ENCODE data around the gene SOX18. TPM values are rescaled to one million over a fixed set of nuclear protein-coding genes. Genes with fewer than 3 reads are reported as not detected.
A peak's percentile ranks its signal among the peaks of the same experiment; 100 is the strongest.

The SOX18 gene
- total and polyA plus RNA-seq, 2 donors: 0.66 to 17.2 TPM

DNA sequence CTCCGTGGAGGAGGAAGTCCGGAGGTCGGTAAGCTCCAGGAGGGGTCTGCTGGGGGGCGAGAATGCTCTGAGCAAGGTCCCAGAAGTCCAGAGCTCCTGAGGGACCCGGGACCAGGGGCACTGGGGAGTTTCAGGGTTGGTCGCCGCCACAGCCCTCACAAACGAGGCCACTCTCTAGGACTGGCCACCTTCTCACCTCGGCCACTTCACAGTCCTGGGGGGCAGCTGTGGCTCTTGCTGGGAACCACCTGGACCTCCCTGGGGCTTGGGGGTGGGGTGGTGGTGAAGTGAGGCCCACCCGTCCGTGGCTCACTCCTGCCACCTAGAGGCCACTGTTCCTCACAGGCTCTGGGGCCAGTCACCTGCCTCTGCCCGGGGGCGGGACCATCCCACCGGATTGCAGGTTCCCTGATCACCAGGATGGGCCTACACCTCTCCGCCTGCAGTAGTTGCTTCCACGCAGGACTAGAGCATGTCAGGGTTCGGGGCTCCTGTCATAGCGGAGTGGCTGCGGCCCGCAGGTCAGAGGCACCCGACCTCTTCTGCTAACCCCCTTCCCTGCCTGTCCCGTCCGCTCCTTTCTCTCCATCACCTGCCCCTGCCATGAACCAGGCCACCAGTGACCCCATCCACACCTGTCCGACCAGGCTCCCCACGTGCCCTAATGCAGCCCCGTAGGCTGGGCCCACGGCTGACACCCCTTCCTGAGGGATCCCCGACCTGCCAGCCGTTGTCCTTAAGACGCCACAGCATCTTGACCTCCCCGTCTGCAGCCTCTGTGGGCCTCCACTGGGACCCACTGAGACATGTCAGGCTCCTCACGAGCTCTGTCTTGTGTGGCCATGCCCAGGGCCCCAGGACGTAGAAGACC is 8.4 kb upstream of the SOX18 start:
- Histone ChIP-seq H3K9me3 (ENCODE audit: control insufficient read depth in 2 of 2, insufficient read depth in 1 of 2, low read length in 1 of 2) (no peaks in the 10 kb centered on the region), H3K4me3 (ENCODE audit: low read length in 2 of 2) (peak overlapping the region in 1 of 2 donors; percentile 14), H3K36me3 (ENCODE audit: control insufficient read depth in 2 of 2, insufficient read depth in 2 of 2, low read length in 1 of 2) (no peaks in the 10 kb centered on the region), H3K4me1 (ENCODE audit: control insufficient read depth in 2 of 2, insufficient read depth in 2 of 2, low read length in 2 of 2) (peaks cover 3 to 48% of the 10 kb centered on the region in 2 donors), H3K27ac (ENCODE audit: low read depth in 1 of 2, low read length in 1 of 2) (peak overlapping the region; percentile 62 to 84), H3K27me3 (ENCODE audit: control insufficient read depth in 2 of 2, insufficient read depth in 1 of 2, low read length in 1 of 2) (peaks cover 0 to 39% of the 10 kb centered on the region in 2 donors)
- DNase-seq (ENCODE audit: low read depth in 6 of 9, low spot score in 9 of 9): peak in 4 of 9 donors; percentile 77 to 87 (median 83)
- 47% methylated on average over 33 of the region's 33 CpGs for WGBS

DNA sequence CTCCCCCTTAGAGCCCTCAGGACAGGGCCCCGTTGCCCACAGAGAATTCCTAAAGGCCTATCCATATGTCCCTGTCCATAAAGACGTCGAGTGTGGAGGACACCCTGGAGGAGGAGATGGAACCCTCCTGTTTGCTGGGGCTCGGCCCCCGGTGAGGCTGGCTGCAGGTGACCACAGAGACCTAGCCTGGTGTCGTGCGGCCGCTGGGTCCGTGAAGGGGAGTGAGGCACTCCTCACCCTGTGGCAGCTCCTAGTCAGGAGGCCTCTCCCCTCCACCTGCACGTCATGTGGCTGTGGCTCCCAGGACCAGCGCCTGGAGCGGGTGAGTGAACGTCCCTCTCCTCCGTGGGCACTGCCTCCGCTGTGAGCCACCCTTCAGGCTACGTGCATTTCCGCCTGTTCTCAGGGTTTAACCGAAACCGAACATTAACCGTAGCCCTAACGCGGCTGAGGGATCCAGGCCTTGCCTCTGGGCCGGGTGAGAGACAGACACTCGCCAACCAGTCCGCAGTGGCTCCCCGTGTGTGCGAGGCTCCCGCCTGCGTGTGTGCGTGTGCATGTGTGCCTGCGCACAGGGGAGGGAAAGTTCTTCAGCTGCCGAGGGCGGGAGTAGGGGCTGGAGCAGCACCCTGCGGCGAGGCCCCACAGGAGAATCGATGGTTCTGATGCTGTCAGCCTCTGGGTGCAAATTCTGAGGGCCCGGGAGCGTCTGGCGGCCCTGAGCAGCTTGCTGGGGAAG is 7.6 kb upstream of the SOX18 start:
- DNase-seq (ENCODE audit: low read depth in 6 of 9, low spot score in 9 of 9): peak in 1 of 9 donors; percentile 64
- Histone ChIP-seq H3K4me3 (ENCODE audit: low read length in 2 of 2) (peak overlapping the region in 1 of 2 donors; percentile 14), H3K36me3 (ENCODE audit: control insufficient read depth in 2 of 2, insufficient read depth in 2 of 2, low read length in 1 of 2) (no peaks in the 10 kb centered on the region), H3K27ac (ENCODE audit: low read depth in 1 of 2, low read length in 1 of 2) (peak overlapping the region; percentile 62 to 84), H3K9me3 (ENCODE audit: control insufficient read depth in 2 of 2, insufficient read depth in 1 of 2, low read length in 1 of 2) (no peaks in the 10 kb centered on the region), H3K27me3 (ENCODE audit: control insufficient read depth in 2 of 2, insufficient read depth in 1 of 2, low read length in 1 of 2) (peaks cover 0 to 47% of the 10 kb centered on the region in 2 donors), H3K4me1 (ENCODE audit: control insufficient read depth in 2 of 2, insufficient read depth in 2 of 2, low read length in 2 of 2) (peaks cover 3 to 42% of the 10 kb centered on the region in 2 donors)
- 65% methylated on average over 39 of the region's 39 CpGs for WGBS

DNA sequence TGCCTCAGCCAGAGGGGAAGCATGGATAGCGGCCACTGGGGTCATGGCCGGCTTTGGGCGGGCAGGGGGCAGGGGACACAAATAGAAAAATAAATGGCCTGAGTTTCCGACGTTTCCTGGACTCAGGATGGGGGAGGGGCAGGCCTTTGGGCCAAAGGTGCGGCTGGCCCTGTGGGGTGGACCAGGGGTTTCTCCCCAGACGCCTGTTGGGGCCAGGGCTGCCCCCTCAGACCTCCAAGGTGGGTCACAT is 7.1 kb upstream of the SOX18 start:
- no peak overlapping the region for H3K4me3 ChIP-seq (ENCODE audit: low read length in 2 of 2)

DNA sequence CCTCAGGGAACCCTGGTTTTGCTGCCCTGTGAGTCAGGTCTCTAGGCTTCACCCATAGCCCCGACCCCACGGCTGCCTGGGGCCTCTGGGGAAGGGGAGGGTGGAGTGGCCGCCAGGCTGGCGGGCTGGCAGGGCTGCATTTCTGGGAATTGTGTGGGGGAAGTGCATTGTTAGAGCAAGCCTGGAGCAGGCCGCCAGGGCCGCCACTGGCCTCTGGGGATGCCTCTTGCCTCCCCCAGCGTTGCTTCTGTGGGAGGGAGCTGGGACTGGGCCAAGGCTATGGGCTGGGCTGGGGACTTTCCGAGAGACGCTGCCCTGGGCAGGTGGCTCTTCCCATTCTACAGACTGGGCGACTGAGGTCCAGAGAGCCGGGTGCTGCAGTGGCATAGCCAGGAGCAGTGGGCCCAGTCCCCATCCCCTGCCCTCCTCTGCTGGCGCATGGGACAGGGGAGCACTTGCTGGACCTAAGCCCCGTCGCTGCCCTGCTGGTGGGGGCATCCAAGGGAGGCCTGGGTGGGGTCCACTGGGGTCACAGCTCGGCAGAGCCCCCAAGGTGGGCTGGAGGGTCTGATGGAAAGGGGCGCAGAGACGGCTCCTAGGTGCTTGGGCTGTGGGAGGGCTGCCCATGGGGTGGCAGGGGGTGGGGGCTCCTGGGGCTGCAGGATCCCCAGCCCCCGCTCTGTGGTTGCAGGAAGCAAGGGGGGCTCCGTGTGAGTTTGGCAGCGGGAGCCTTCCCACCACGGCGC is 6.6 kb upstream of the SOX18 start:
- no peak overlapping the region for H3K4me3 ChIP-seq (ENCODE audit: low read length in 2 of 2)
- no peaks in the 10 kb centered on the region for H3K9me3 ChIP-seq (ENCODE audit: control insufficient read depth in 2 of 2, insufficient read depth in 1 of 2, low read length in 1 of 2)
- 75% methylated on average over 22 of the region's 22 CpGs for WGBS
- H3K27me3 ChIP-seq (ENCODE audit: control insufficient read depth in 2 of 2, insufficient read depth in 1 of 2, low read length in 1 of 2): peaks cover 7 to 57% of the 10 kb centered on the region in 2 donors
- DNase-seq (ENCODE audit: low read depth in 6 of 9, low spot score in 9 of 9): no peak
- H3K27ac ChIP-seq (ENCODE audit: low read depth in 1 of 2, low read length in 1 of 2): peak overlapping the region; percentile 46 to 84
- H3K36me3 ChIP-seq (ENCODE audit: control insufficient read depth in 2 of 2, insufficient read depth in 2 of 2, low read length in 1 of 2): no peaks in the 10 kb centered on the region
- H3K4me1 ChIP-seq (ENCODE audit: control insufficient read depth in 2 of 2, insufficient read depth in 2 of 2, low read length in 2 of 2): peaks cover 3 to 43% of the 10 kb centered on the region in 2 donors

More for the DNA sequence above, 7.1 kb upstream of the SOX18 start:
- Histone ChIP-seq H3K27me3 (ENCODE audit: control insufficient read depth in 2 of 2, insufficient read depth in 1 of 2, low read length in 1 of 2) (peaks cover 2 to 52% of the 10 kb centered on the region in 2 donors), H3K36me3 (ENCODE audit: control insufficient read depth in 2 of 2, insufficient read depth in 2 of 2, low read length in 1 of 2) (no peaks in the 10 kb centered on the region), H3K27ac (ENCODE audit: low read depth in 1 of 2, low read length in 1 of 2) (peak overlapping the region; percentile 46 to 84), H3K9me3 (ENCODE audit: control insufficient read depth in 2 of 2, insufficient read depth in 1 of 2, low read length in 1 of 2) (no peaks in the 10 kb centered on the region), H3K4me1 (ENCODE audit: control insufficient read depth in 2 of 2, insufficient read depth in 2 of 2, low read length in 2 of 2) (peaks cover 3 to 43% of the 10 kb centered on the region in 2 donors)
- 63% methylated on average over 7 of the region's 7 CpGs for WGBS
- DNase-seq (ENCODE audit: low read depth in 6 of 9, low spot score in 9 of 9): no peak

DNA sequence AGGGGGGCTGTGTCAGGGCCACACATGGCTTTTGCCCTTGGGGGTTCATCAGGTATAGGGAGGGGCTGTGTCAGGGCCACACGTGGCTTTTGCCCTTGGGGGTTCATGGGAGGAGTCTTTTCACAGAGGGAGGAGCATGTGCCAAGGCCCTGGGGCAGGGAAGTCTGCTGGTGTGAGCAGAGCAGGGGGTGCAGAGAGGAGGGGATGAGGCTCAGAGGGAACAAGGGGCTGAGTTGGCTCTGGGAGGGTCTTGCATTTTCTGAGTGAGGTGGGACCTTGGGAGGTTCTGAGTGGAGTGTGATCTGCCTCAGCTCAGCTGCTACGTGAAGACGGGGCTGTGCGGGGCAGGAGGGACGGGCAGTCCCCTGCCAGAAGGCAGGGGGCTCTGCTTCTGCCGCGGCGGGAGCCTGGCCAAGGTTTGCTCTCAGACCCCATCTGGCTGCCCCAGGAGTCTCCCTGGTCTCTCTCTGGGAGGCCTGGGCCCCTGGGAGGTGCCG is 6.0 kb upstream of the SOX18 start:
- H3K4me3 ChIP-seq (ENCODE audit: low read length in 2 of 2): no peak overlapping the region

DNA sequence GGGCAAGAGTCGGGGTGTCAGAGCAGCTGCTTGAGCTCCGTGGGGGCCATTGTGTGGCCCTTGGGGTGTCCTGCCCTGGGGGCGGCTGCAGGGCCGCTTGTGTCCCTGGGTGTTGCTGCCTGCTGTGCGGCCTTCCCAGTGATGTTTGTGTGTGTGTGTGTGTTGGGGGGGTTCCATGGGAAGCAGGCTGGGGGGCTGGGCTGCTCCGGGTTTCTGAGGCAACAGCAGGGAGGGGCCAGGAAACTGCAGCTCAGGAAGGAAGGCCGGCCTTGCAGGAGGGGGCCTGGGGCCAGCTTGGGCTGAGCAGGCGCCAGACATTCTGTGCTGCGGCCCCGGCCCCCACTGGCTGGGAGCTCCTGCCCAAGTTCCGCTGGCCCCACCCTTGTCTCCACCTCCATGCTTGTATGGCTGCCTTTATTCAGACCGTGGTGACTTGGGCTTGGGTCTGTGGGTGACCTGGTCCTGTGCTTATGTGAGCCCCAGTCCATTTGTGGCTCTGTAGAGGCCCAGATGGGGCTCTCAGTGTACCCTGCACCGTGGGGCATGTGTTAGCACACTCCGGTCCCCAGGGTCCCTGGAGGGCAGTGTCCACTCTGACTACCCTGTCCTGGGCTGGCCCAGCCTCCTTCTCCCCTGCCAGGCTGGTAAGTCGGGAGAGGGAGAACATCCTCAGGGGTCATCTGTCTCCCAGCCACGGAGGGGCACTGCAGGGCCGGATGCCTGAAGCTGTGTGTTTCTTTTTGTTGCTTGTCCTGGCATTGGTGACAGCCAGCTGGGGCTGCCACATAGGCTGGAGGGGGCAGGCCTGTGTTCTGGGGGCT is 4.6 kb upstream of the SOX18 start:
- peaks cover 0 to 5% of the 10 kb centered on the region in 2 donors for H3K9me3 ChIP-seq (ENCODE audit: control insufficient read depth in 2 of 2, insufficient read depth in 1 of 2, low read length in 1 of 2)
- DNase-seq (ENCODE audit: low read depth in 6 of 9, low spot score in 9 of 9): no peak
- 40% methylated on average over 17 of the region's 17 CpGs for WGBS
- H3K27me3 ChIP-seq (ENCODE audit: control insufficient read depth in 2 of 2, insufficient read depth in 1 of 2, low read length in 1 of 2): peaks cover 25 to 74% of the 10 kb centered on the region in 2 donors
- no peaks in the 10 kb centered on the region for H3K36me3 ChIP-seq (ENCODE audit: control insufficient read depth in 2 of 2, insufficient read depth in 2 of 2, low read length in 1 of 2)
- H3K4me1 ChIP-seq (ENCODE audit: control insufficient read depth in 2 of 2, insufficient read depth in 2 of 2, low read length in 2 of 2): peaks cover 3 to 53% of the 10 kb centered on the region in 2 donors
- H3K4me3 ChIP-seq (ENCODE audit: low read length in 2 of 2): no peak overlapping the region
- H3K27ac ChIP-seq (ENCODE audit: low read depth in 1 of 2, low read length in 1 of 2): peak overlapping the region; percentile 22 to 36

More for the DNA sequence above, 6.0 kb upstream of the SOX18 start:
- Histone ChIP-seq H3K27ac (ENCODE audit: low read depth in 1 of 2, low read length in 1 of 2) (peak overlapping the region in 1 of 2 donors; percentile 80), H3K27me3 (ENCODE audit: control insufficient read depth in 2 of 2, insufficient read depth in 1 of 2, low read length in 1 of 2) (peaks cover 13 to 64% of the 10 kb centered on the region in 2 donors), H3K4me1 (ENCODE audit: control insufficient read depth in 2 of 2, insufficient read depth in 2 of 2, low read length in 2 of 2) (peaks cover 3 to 45% of the 10 kb centered on the region in 2 donors), H3K36me3 (ENCODE audit: control insufficient read depth in 2 of 2, insufficient read depth in 2 of 2, low read length in 1 of 2) (no peaks in the 10 kb centered on the region), H3K9me3 (ENCODE audit: control insufficient read depth in 2 of 2, insufficient read depth in 1 of 2, low read length in 1 of 2) (no peaks in the 10 kb centered on the region)
- WGBS: 92% methylated on average over 9 of the region's 9 CpGs
- no peak for DNase-seq (ENCODE audit: low read depth in 6 of 9, low spot score in 9 of 9)

DNA sequence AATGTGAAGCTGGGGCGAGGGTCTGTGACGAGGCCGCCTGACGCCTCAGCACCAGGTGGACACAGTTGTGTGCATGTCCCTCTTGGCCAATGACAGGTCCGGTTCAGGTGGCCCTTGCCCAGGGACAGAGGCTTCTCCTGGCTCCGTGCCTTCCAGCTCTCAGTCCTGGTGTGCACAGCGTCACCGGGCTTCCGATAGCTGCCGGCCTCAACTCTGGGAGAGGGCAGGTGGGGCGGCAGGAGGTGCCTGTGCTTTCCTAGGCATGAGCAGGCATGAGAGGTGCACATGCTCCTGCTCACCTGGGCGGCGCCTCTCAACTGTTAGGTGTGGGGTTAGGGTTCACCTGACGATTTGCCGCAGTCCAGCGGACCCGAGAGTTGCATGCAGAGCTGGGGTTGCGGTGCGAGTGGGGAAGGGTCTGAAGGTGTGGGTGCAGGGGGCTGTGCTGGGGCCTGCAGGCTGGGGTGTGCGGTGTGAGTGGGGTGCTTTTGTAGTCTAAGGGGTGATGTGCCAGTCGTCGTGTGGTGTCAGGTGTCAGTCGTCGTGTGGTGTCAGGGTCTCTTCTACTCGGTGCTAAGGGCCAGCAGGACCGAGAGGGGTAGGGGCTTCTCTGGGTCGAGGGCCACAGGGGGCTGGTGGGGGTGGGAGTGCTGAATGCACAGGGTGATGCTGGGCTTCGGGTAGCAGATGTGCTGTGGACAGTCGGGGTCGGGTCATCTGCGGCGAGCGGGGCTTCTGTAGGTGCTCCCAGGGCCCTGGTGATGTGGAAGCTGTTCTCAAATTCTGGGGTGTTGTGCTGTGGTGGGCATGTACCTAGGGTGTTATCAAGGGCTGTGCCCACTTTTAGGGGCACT is 3.8 kb upstream of the SOX18 start:
- peak overlapping the region in 1 of 2 donors; percentile 48 for H3K27ac ChIP-seq (ENCODE audit: low read depth in 1 of 2, low read length in 1 of 2)
- WGBS: 92% methylated on average over 33 of the region's 33 CpGs
- H3K4me3 ChIP-seq (ENCODE audit: low read length in 2 of 2): no peak overlapping the region
- no peak for DNase-seq (ENCODE audit: low read depth in 6 of 9, low spot score in 9 of 9)
- H3K4me1 ChIP-seq (ENCODE audit: control insufficient read depth in 2 of 2, insufficient read depth in 2 of 2, low read length in 2 of 2): peaks cover 3 to 53% of the 10 kb centered on the region in 2 donors
- H3K27me3 ChIP-seq (ENCODE audit: control insufficient read depth in 2 of 2, insufficient read depth in 1 of 2, low read length in 1 of 2): peaks cover 34 to 80% of the 10 kb centered on the region in 2 donors
- H3K36me3 ChIP-seq (ENCODE audit: control insufficient read depth in 2 of 2, insufficient read depth in 2 of 2, low read length in 1 of 2): no peaks in the 10 kb centered on the region
- peaks cover 0 to 5% of the 10 kb centered on the region in 2 donors for H3K9me3 ChIP-seq (ENCODE audit: control insufficient read depth in 2 of 2, insufficient read depth in 1 of 2, low read length in 1 of 2)
